HG03521 (cell line): ENCODE data around the gene FABP7.

Experiments
- ATAC-seq: cut with Tn5 transposase; IDR thresholded peaks from one replicate; pipeline ENCODE4 v1.9.1; 2021; ENCODE audit warnings: mild to moderate bottlenecking, moderate library complexity; ENCODE audit not compliant: unreplicated experiment

Gene FABP7

DNA sequence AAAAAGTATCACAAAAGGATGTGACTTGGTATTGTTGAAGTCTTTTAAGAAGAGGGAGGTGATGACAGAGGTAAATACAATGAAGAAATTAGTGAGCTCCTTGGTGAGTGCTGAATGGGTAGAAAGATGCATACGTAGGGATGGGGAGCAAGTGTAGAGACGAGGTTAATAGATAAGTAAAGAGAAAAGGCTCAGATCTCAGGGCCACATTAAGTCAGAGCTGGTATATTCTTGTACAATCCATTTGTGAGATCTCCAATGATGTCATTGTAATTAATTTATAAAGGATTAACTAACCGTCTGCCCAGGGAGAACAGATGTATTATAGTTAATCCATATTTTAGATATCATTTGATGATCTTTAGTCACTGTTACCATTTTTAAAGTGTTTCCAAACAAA, 52.9 kb downstream of the FABP7 start:
- no peak for ATAC-seq

DNA sequence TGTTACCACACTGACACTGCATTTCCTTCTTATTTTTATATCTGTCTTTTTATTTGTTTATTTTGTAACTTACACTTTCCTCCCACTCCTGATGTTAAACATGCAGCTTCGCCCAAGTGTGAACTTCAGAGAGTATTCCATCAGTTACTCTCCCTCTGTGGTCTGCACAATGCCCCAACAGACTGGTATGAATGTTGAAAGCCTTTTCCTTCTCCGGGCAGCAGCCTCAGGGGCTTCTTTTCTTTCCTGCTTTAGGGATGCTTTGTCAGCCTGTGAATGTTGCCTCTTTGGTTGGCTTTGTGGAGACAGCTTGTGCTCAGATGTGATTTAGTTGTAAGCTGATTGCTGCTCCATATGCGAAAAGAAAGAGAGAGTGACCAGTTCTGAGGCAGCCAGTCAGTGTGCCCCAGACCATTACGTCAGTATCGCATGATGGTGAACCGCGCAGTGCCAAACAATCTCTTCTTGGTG, 53.5 kb downstream of the FABP7 start:
- ATAC-seq, result no peak
